Activated CD8-positive, alpha-beta memory T cell treated with anti-CD3 and anti-CD28 coated beads for 4 hours (primary cell): ENCODE results near the gene DERL3.

ENCODE experiments used
- DNase-seq, 2 donors: peaks; one replicate each; pipeline ENCODE4 v3.0.0-alpha.2; 2020; ENCODE audit warnings: low read depth in 2 of 2

DERL3 gene

GRCh38 chr22:23831261-23831660 is 7.5 kb downstream of the DERL3 start:
- no peak for DNase-seq

GRCh38 chr22:23829845-23830372 is 8.9 kb downstream of the DERL3 start:
- no peak for DNase-seq

- no peak for DNase-seq
Measured at GRCh38 chr22:23828800-23829680, 9.8 kb downstream of the DERL3 start.

- no peak for DNase-seq
Measured at GRCh38 chr22:23827351-23827995, 11.3 kb downstream of the DERL3 start.

GRCh38 chr22:23826510-23827350 is 12.1 kb downstream of the DERL3 start:
- no peak for DNase-seq

GRCh38 chr22:23825246-23825905 is 13.4 kb downstream of the DERL3 start:
- no peak for DNase-seq

- DNase-seq, result no peak
Measured at GRCh38 chr22:23824476-23825245, 14.1 kb downstream of the DERL3 start.

GRCh38 chr22:23823331-23823791 is 15.4 kb downstream of the DERL3 start:
- DNase-seq, result no peak

- DNase-seq, result no peak
Measured at GRCh38 chr22:23822101-23822671, 16.6 kb downstream of the DERL3 start.

- no peak for DNase-seq
Measured at GRCh38 chr22:23820748-23821211, 18.0 kb downstream of the DERL3 start.

GRCh38 chr22:23818541-23818940 is 20.3 kb downstream of the DERL3 start:
- no peak for DNase-seq

- no peak for DNase-seq
Measured at GRCh38 chr22:23817146-23817545, 21.7 kb downstream of the DERL3 start.

- DNase-seq, result no peak
Measured at GRCh38 chr22:23816156-23816976, 22.4 kb downstream of the DERL3 start.

- DNase-seq, result no peak
Measured at GRCh38 chr22:23815541-23816155, 23.2 kb downstream of the DERL3 start.

GRCh38 chr22:23812378-23812777 is 26.4 kb downstream of the DERL3 start:
- no peak for DNase-seq

GRCh38 chr22:23806837-23807236 is 32.0 kb downstream of the DERL3 start:
- no peak for DNase-seq

GRCh38 chr22:23804781-23805291 is 34.0 kb downstream of the DERL3 start:
- no peak for DNase-seq

GRCh38 chr22:23803001-23803819 is 35.6 kb downstream of the DERL3 start:
- no peak for DNase-seq
